IPS-18c (cell line): ENCODE data around the gene GRM8.

Source experiments
- H3K4me3 ChIP-seq: 2 replicates; pipeline ENCODE4 v1.7.0; 2013; ENCODE audit warnings: low read depth, mild to moderate bottlenecking, low read length, moderate library complexity; ENCODE audit not compliant: insufficient read depth
- H3K9me3 ChIP-seq: one replicate; pipeline ENCODE4 v1.6.1; 2013; ENCODE audit warnings: mild to moderate bottlenecking, low read length, moderate library complexity; ENCODE audit not compliant: control insufficient read depth, insufficient read depth

Gene GRM8

GRCh38 chr7:126447984-126448383 is 804.8 kb downstream of the GRM8 start:
- H3K9me3 ChIP-seq: no peaks in the 10 kb centered on the region

DNA sequence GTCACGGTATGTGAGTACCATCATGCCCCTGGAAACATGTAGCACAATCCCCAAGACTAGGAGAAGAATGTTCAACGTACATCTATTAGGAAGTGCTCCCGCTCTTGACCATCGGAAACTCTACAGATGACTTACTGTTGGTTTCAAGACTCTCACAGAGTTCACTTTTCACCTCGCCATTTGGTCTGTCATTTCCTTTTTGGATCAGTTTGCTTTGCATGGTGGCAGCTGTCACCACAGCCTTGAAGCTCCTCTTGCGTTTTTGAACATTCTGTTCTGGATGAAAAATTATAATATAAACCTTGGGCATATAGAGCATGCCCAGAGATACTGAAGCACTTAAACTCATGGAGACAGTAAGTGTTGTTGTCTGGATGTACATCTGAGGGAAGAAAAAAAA is 806.8 kb downstream of the GRM8 start:
- Histone ChIP-seq H3K4me3 (no peak overlapping the region), H3K9me3 (no peaks in the 10 kb centered on the region)

More at GRCh38 chr7:126447984-126448383, 804.8 kb downstream of the GRM8 start:
- H3K4me3 ChIP-seq: no peak overlapping the region

- no peaks in the 10 kb centered on the region for H3K9me3 ChIP-seq
Observed at GRCh38 chr7:126443951-126444350, 808.8 kb downstream of the GRM8 start.

GRCh38 chr7:126442908-126443307 is 809.8 kb downstream of the GRM8 start:
- Histone ChIP-seq H3K4me3 (no peak overlapping the region), H3K9me3 (no peaks in the 10 kb centered on the region)

More at GRCh38 chr7:126443951-126444350, 808.8 kb downstream of the GRM8 start:
- no peak overlapping the region for H3K4me3 ChIP-seq

DNA sequence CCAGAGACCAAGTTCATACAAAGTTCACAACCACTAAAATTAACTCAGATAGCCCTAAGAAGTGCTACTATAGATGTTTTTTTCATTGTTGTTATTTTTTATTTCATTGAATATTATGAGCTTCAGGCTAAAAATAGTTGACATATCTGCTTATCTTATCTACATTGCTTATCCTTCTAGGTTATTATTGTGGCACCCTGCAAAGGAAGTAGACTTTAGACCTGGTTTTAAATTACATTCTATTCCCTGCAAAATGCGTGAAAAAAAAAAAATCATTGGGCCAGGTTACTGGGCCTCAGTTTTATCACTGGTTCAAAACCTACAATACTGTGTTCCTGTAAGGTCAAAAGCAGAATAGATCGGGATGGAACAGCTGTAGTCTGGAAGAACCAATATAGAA is 811.0 kb downstream of the GRM8 start:
- Histone ChIP-seq H3K4me3 (no peak overlapping the region), H3K9me3 (no peaks in the 10 kb centered on the region)

DNA sequence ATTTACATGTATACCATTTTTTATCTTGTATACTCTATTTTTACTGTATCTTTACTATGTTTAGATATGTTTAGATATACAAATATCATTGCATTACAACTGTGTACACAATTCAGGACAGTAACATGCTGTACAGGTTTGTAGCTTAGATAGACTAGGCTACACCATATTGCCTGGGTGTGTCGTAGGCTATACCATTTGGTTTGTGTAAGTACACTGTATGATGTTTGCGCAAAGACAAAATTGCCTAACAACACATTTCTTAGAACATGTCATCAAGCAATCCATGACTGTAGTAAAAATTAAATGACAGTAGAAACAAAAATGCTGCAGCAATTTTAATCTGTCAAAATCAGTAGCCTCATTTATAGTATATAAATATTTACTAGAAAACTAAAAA is 812.2 kb downstream of the GRM8 start:
- no peaks in the 10 kb centered on the region for H3K9me3 ChIP-seq
- H3K4me3 ChIP-seq: no peak overlapping the region

DNA sequence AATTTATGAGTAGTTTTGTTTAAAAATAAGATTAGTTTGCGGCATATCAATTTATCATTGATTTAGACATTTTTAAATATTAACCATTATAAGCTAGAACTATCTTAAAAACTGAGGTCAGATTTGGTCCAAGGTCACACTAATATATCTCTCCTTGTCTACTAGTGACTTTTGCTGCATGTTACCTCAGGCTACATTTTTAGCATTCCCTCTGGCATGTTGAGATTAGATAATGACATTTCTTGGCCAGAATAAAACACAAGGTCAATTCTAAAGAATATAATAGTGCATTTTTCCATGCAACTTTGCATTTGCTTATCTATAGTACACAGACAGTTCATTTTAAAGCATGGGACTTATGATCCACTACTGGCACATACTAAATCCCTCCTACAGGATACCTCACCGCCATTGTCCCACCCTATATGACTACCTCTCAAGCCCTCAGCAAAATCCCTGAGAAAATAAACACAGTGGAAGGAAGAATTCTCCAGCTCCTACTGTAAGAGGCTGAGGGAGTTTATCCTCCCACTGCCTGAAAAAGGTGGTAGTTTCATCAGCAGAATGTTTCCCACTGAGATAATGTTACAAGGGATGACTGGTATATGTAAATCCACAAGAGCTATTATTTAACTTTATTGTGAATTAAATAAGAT is 816.4 kb downstream of the GRM8 start:
- no peaks in the 10 kb centered on the region for H3K9me3 ChIP-seq
- H3K4me3 ChIP-seq: no peak overlapping the region

DNA sequence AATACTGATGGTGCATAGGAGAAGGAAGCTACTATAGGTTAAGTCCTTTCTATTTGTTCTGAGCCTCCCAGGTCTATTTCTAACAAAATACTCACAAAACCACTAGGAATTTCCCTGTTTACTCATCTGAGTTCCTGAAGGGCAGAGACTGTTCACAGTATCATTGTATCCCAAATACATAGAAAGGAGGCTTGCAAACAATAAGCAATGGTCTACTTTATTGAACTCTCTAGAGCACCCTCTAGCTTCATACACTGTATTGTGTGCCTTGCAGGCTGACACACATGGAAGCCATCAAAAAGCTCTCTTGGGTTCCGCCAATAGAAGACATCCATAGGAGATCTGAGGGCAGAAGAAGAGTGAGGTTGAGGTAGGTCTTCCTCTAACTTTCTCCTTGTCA is 826.1 kb downstream of the GRM8 start:
- Histone ChIP-seq H3K9me3 (peaks cover 2% of the 10 kb centered on the region), H3K4me3 (no peak overlapping the region)

- Histone ChIP-seq H3K4me3 (no peak overlapping the region), H3K9me3 (no peaks in the 10 kb centered on the region)
Observed at GRCh38 chr7:126424985-126425384, 827.8 kb downstream of the GRM8 start.

DNA sequence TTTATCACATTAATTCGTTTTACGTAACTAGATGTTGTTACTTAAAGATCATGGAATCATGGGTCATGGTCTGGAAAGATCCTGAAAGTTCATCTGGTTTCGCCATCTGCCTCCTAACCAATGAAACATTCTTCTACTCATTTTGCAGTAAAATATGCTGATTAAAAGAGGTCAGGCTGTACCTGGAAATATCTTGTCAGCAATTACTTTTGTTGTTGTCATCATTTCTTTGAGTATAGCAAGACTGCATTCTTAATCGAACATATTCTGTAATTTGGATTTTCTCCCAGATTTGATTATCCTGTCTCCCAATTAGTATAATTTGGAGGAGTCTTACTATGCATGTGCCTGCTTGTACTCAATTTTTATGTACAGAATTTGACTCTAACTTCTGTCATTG is 833.7 kb downstream of the GRM8 start:
- H3K4me3 ChIP-seq: no peak overlapping the region
- no peaks in the 10 kb centered on the region for H3K9me3 ChIP-seq

- no peak overlapping the region for H3K4me3 ChIP-seq
- no peaks in the 10 kb centered on the region for H3K9me3 ChIP-seq
Observed at GRCh38 chr7:126411821-126412383, 840.8 kb downstream of the GRM8 start.

- Histone ChIP-seq H3K9me3 (no peaks in the 10 kb centered on the region), H3K4me3 (no peak overlapping the region)
Observed at GRCh38 chr7:126411032-126411820, 841.5 kb downstream of the GRM8 start.

DNA sequence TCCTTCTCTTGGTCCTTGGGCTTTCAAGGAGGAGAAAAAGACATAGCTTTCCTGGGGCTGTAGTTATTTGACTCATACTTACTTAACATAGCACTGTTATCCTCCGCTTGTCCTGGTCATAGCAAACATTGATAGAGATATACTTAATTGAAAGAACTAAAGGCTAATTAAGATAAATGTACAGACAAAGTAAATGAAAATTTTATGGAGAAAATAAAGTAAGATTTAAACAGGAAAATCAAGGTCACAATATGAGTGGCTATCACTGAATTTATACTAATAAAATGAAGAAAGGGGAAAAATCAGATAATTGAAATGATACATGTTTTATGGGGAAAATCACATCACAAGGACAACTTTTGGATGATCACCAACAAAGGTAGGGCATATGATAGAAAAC is 849.7 kb downstream of the GRM8 start:
- no peaks in the 10 kb centered on the region for H3K9me3 ChIP-seq
- no peak overlapping the region for H3K4me3 ChIP-seq

GRCh38 chr7:126401918-126402317 is 850.8 kb downstream of the GRM8 start:
- H3K9me3 ChIP-seq: no peaks in the 10 kb centered on the region

DNA sequence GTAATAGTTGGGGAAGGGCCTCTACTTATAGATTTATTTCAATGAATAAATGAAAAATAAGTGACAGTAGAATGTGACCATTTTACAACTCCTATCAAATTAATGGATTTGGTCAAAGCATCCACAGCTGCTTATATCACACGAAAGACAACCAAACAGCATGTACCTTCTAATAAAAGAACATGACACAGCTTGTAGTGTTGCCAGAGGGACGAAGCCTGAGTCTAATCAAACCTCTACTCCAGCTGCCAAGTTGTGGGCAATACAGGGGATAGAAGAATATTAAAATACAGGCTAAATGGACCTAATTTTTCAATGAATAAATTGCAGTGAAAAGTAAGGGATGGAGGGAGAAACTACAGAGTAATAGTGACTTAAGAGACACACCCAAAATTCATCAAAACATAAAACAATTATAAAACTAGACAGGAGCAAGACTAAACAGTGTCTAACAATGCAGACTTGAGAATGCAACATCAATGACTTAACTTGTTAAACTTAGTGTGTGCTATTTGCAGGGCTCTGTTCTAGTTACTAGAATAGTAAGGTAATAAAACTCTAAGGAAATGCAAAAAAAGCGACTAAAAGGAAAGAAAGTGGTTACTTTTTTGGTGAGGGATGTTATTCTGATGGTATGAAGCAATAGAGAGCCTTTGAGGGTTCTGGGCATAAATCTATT is 853.8 kb downstream of the GRM8 start:
- Histone ChIP-seq H3K9me3 (no peaks in the 10 kb centered on the region), H3K4me3 (no peak overlapping the region)

More at GRCh38 chr7:126401918-126402317, 850.8 kb downstream of the GRM8 start:
- no peak overlapping the region for H3K4me3 ChIP-seq

GRCh38 chr7:126398285-126398684 is 854.5 kb downstream of the GRM8 start:
- H3K4me3 ChIP-seq: no peak overlapping the region
- H3K9me3 ChIP-seq: no peaks in the 10 kb centered on the region

GRCh38 chr7:126394406-126394805 is 858.3 kb downstream of the GRM8 start:
- Histone ChIP-seq H3K4me3 (no peak overlapping the region), H3K9me3 (no peaks in the 10 kb centered on the region)
